HAP-1 (cell line): ENCODE results near the gene METAP1D.

ENCODE experiments used
- DNase-seq, 2 experiments: peaks; one replicate each; pipeline ENCODE4 v3.0.0-alpha.2; 2016 to 2020; ENCODE audit warnings: low spot score in 2 of 2
- H3K27me3 ChIP-seq: fragments of 250-450 bp; sonication (Bioruptor Pico); 2 replicates; pipeline ENCODE4 v1.5.1; 2020; ENCODE audit warnings: low read depth, mild to moderate bottlenecking, moderate library complexity
- H3K36me3 ChIP-seq: fragments of 250-450 bp; sonication (Bioruptor Pico); replicated peaks from 2 replicates; pipeline ENCODE4 v1.5.1; 2020; ENCODE audit warnings: mild to moderate bottlenecking
- H3K4me1 ChIP-seq: fragments of 250-450 bp; sonication (Bioruptor Pico); 2 replicates; pipeline ENCODE4 v1.5.1; 2020; ENCODE audit warnings: mild to moderate bottlenecking
- H3K4me3 ChIP-seq: fragments of 250-450 bp; sonication (Bioruptor Pico); 2 replicates; pipeline ENCODE4 v1.5.1; 2020; ENCODE audit warnings: mild to moderate bottlenecking, moderate library complexity
- H3K9me3 ChIP-seq: fragments of 250-450 bp; sonication (Bioruptor Pico); 2 replicates; pipeline ENCODE4 v1.5.1; 2020; ENCODE audit warnings: mild to moderate bottlenecking, moderate library complexity
- in situ Hi-C: fragments of 300-500 bp; cut with MboI; formaldehyde crosslinking; loops from 3 replicates; pipeline ENCODE4 v1.14.3; 2020; ENCODE audit warnings: low sequenced_read_pairs, inconsistent platforms, mixed read lengths

Gene METAP1D

GRCh38 chr2:172091000-172091641 lies 91.4 kb downstream of the METAP1D start:
- H3K9me3 ChIP-seq, result no peaks in the 10 kb centered on the region
- DNase-seq, result no peak
- H3K27me3 ChIP-seq, result no peaks in the 10 kb centered on the region
- peaks cover 9% of the 10 kb centered on the region; the same call in 1 of the 2 replicates for H3K36me3 ChIP-seq
- in situ Hi-C loops, result no loop called here
- no peak overlapping the region for H3K4me3 ChIP-seq
- peaks cover 26% of the 10 kb centered on the region for H3K4me1 ChIP-seq

- no peaks in the 10 kb centered on the region for H3K27me3 ChIP-seq
- H3K4me3 ChIP-seq, result no peak overlapping the region
- DNase-seq, result no peak
- in situ Hi-C loops, result no loop called here
- peaks cover 17% of the 10 kb centered on the region for H3K4me1 ChIP-seq
- H3K9me3 ChIP-seq, result no peaks in the 10 kb centered on the region
- peaks cover 9% of the 10 kb centered on the region; the same call in 1 of the 2 replicates for H3K36me3 ChIP-seq
Observed at GRCh38 chr2:172091761-172092566, 92.2 kb downstream of the METAP1D start.

- DNase-seq, result no peak
- in situ Hi-C loops, result no loop called here
- Histone ChIP-seq H3K4me1 (peaks cover 15% of the 10 kb centered on the region), H3K9me3 (no peaks in the 10 kb centered on the region), H3K27me3 (no peaks in the 10 kb centered on the region), H3K36me3 (peaks cover under 1% of the 10 kb centered on the region; the same call in 1 of the 2 replicates), H3K4me3 (peak overlapping the region; percentile 4; the same call in 1 of the 2 replicates)
Observed at GRCh38 chr2:172092716-172093415, 93.1 kb downstream of the METAP1D start.

- H3K4me3 ChIP-seq, result peak overlapping the region; percentile 4; the same call in 1 of the 2 replicates
- H3K9me3 ChIP-seq, result no peaks in the 10 kb centered on the region
- H3K27me3 ChIP-seq, result no peaks in the 10 kb centered on the region
- peaks cover 15% of the 10 kb centered on the region for H3K4me1 ChIP-seq
- in situ Hi-C loops, result no loop called here
- DNase-seq, result no peak
- H3K36me3 ChIP-seq, result no peaks in the 10 kb centered on the region; the same call in 1 of the 2 replicates
Observed at GRCh38 chr2:172093416-172094293, 93.9 kb downstream of the METAP1D start.

- DNase-seq, result peak; percentile 32 to 68
- no peaks in the 10 kb centered on the region for H3K27me3 ChIP-seq
- in situ Hi-C loops, result no loop called here
Observed at GRCh38 chr2:172094294-172095145, 94.8 kb downstream of the METAP1D start.

GRCh38 chr2:172095146-172095904 lies 95.6 kb downstream of the METAP1D start:
- DNase-seq, result peak; percentile 59 to 83
- Histone ChIP-seq H3K9me3 (no peaks in the 10 kb centered on the region), H3K27me3 (no peaks in the 10 kb centered on the region)

More at GRCh38 chr2:172094294-172095145, 94.8 kb downstream of the METAP1D start:
- H3K9me3 ChIP-seq, result no peaks in the 10 kb centered on the region
- H3K4me3 ChIP-seq, result peak overlapping the region; percentile 37
- H3K4me1 ChIP-seq, result peaks cover 21% of the 10 kb centered on the region
- no peaks in the 10 kb centered on the region; the same call in 1 of the 2 replicates for H3K36me3 ChIP-seq

GRCh38 chr2:172095905-172096625 lies 96.3 kb downstream of the METAP1D start:
- Histone ChIP-seq H3K4me1 (peaks cover 25% of the 10 kb centered on the region), H3K27me3 (no peaks in the 10 kb centered on the region), H3K9me3 (no peaks in the 10 kb centered on the region), H3K36me3 (peaks cover 6% of the 10 kb centered on the region; the same call in 1 of the 2 replicates), H3K4me3 (no peak overlapping the region)
- no peak for DNase-seq
- in situ Hi-C loops, result no loop called here

More at GRCh38 chr2:172095146-172095904, 95.6 kb downstream of the METAP1D start:
- Histone ChIP-seq H3K36me3 (peaks cover 2% of the 10 kb centered on the region; the same call in 1 of the 2 replicates), H3K4me3 (peak overlapping the region; percentile 37), H3K4me1 (peaks cover 23% of the 10 kb centered on the region)
- in situ Hi-C loops, result no loop called here

GRCh38 chr2:172096626-172097547 lies 97.1 kb downstream of the METAP1D start:
- no peak for DNase-seq
- H3K4me1 ChIP-seq, result peaks cover 33% of the 10 kb centered on the region

GRCh38 chr2:172097557-172098131 lies 97.9 kb downstream of the METAP1D start:
- Histone ChIP-seq H3K27me3 (no peaks in the 10 kb centered on the region), H3K9me3 (no peaks in the 10 kb centered on the region), H3K4me1 (peaks cover 34% of the 10 kb centered on the region), H3K36me3 (peaks cover 6% of the 10 kb centered on the region; the same call in 1 of the 2 replicates), H3K4me3 (no peak overlapping the region)
- in situ Hi-C loops, result no loop called here
- DNase-seq, result no peak

More at GRCh38 chr2:172096626-172097547, 97.1 kb downstream of the METAP1D start:
- Histone ChIP-seq H3K9me3 (no peaks in the 10 kb centered on the region), H3K4me3 (no peak overlapping the region), H3K36me3 (peaks cover 6% of the 10 kb centered on the region; the same call in 1 of the 2 replicates), H3K27me3 (no peaks in the 10 kb centered on the region)
- in situ Hi-C loops, result no loop called here

- no peak overlapping the region for H3K4me3 ChIP-seq
- in situ Hi-C loops, result no loop called here
- H3K9me3 ChIP-seq, result no peaks in the 10 kb centered on the region
- peaks cover 6% of the 10 kb centered on the region; the same call in 1 of the 2 replicates for H3K36me3 ChIP-seq
- H3K4me1 ChIP-seq, result peaks cover 35% of the 10 kb centered on the region
- H3K27me3 ChIP-seq, result no peaks in the 10 kb centered on the region
- DNase-seq, result no peak
Observed at GRCh38 chr2:172098287-172098649, 98.5 kb downstream of the METAP1D start.
